HEK293 (cell line): ENCODE data around the gene WDR91.

Experiments used
- CTCF ChIA-PET: fragments of 350-600 bp; formaldehyde crosslinking; extraction: SDS; loops from one replicate; lab custom pipeline; 2021; ENCODE audit warnings: antibody characterized with exemption; lab: Yijun Ruan, JAX
- POLR2A ChIA-PET: fragments of 300-600 bp; formaldehyde crosslinking; extraction: SDS; loops from one replicate; lab custom pipeline; 2020; ENCODE audit warnings: antibody characterized with exemption, inconsistent platforms; lab: Yijun Ruan, JAX
- H3K27ac ChIP-seq: fragments of 200-500 bp; sonication (Bioruptor generic); 2 replicates; pipeline ENCODE4 v1.5.1; 2014; ENCODE audit warnings: low read depth, low read length, control low read depth, inconsistent platforms; ENCODE audit errors: extremely low read depth
- H3K36me3 ChIP-seq, 2 experiments: fragments of 200-500 bp in 1 of 2; sonication (Bioruptor generic) in 1 of 2; 1 replicate in 1 of 2; 2 replicates in 1 of 2; pipeline ENCODE4 v1.5.1; 2014 to 2017; ENCODE audit warnings: inconsistent platforms in 2 of 2, low read length in 2 of 2; ENCODE audit not compliant: control insufficient read depth in 2 of 2, insufficient read depth in 1 of 2
- H3K4me1 ChIP-seq: fragments of 200-500 bp; sonication (Bioruptor generic); 2 replicates; pipeline ENCODE4 v1.5.1; 2014; ENCODE audit warnings: mild to moderate bottlenecking, low read length, inconsistent platforms; ENCODE audit not compliant: control insufficient read depth, insufficient read depth
- H3K4me3 ChIP-seq: 2 replicates; pipeline ENCODE4 v1.5.1; 2011; ENCODE audit warnings: low read depth, mild to moderate bottlenecking, control low read depth, low read length, moderate library complexity
- H3K9me3 ChIP-seq: fragments of 200-500 bp; sonication (Bioruptor generic); 2 replicates; pipeline ENCODE4 v1.5.1; 2014; ENCODE audit warnings: low read depth, low read length, inconsistent platforms; ENCODE audit not compliant: control insufficient read depth, insufficient read depth
- GLI2 ChIP-seq: fragments of 450-650 bp; formaldehyde crosslinking; IDR thresholded peaks from 2 replicates; pipeline ENCODE4; 2017; ENCODE audit warnings: missing biosample characterization, missing genetic modification characterization, low read depth, borderline replicate concordance
- GLIS1 ChIP-seq: fragments of 450-650 bp; formaldehyde crosslinking; IDR thresholded peaks from 2 replicates; pipeline ENCODE4 v1.5.1; 2016; ENCODE audit warnings: missing biosample characterization, missing genetic modification characterization
- KLF8 ChIP-seq: fragments of 450-650 bp; formaldehyde crosslinking; IDR thresholded peaks from 2 replicates; pipeline ENCODE4 v1.5.1; 2016; ENCODE audit warnings: missing biosample characterization, missing genetic modification characterization
- OSR2 ChIP-seq: fragments of 450-650 bp; formaldehyde crosslinking; IDR thresholded peaks from 2 replicates; pipeline ENCODE4 v1.5.1; 2016; ENCODE audit warnings: missing biosample characterization, missing genetic modification characterization
- ZFHX2 ChIP-seq: fragments of 450-650 bp; formaldehyde crosslinking; conservative IDR thresholded peaks from 2 replicates; pipeline ENCODE4 v1.5.1; 2016; ENCODE audit warnings: missing biosample characterization, missing genetic modification characterization
- ZNF274 ChIP-seq, 2 experiments: fragments of 200-500 bp in 1 of 2; fragments of 450-650 bp in 1 of 2; sonication (Bioruptor generic) in 1 of 2; formaldehyde crosslinking in 1 of 2; IDR thresholded peaks; 2 replicates each; pipeline versions ENCODE4 v1.5.1 to v1.6.1; 2014 to 2016; ENCODE audit warnings: borderline replicate concordance in 1 of 2, inconsistent platforms in 1 of 2, low read length in 1 of 2, missing biosample characterization in 1 of 2, missing genetic modification characterization in 1 of 2
- ZNF549 ChIP-seq: fragments of 450-650 bp; IDR thresholded peaks from 2 replicates; pipeline ENCODE4 v1.5.1; 2018; ENCODE audit warnings: missing biosample characterization, missing genetic modification characterization, mild to moderate bottlenecking, inconsistent platforms, moderate library complexity
- ZNF560 ChIP-seq: fragments of 450-650 bp; formaldehyde crosslinking; IDR thresholded peaks from 2 replicates; pipeline ENCODE4 v1.5.1; 2017; ENCODE audit warnings: missing biosample characterization, missing genetic modification characterization, borderline replicate concordance
- ZNF624 ChIP-seq: fragments of 450-650 bp; formaldehyde crosslinking; IDR thresholded peaks from 2 replicates; pipeline ENCODE4 v1.5.1; 2017; ENCODE audit warnings: missing biosample characterization, missing genetic modification characterization
- ZSCAN30 ChIP-seq: fragments of 450-650 bp; IDR thresholded peaks from 2 replicates; pipeline ENCODE4 v1.5.1; 2018; ENCODE audit warnings: missing biosample characterization, mild to moderate bottlenecking, missing genetic modification characterization, moderate library complexity
- TF ChIP-seq, protein P1 (sequence below): fragments of 450-650 bp; formaldehyde crosslinking; IDR thresholded peaks from 2 replicates; pipeline ENCODE4 v1.5.1; 2016; ENCODE audit warnings: missing biosample characterization, missing genetic modification characterization, borderline replicate concordance
- TF ChIP-seq, protein P2 (sequence below): sonication (generic); formaldehyde crosslinking; IDR thresholded peaks from 2 replicates; pipeline ENCODE4 v1.8.1; 2022; ENCODE audit warnings: mild to moderate bottlenecking, moderate library complexity, missing genetic modification reagents
- TF ChIP-seq, protein P3 (sequence below): fragments of 450-650 bp; IDR thresholded peaks from 2 replicates; pipeline ENCODE4 v1.5.1; 2018; ENCODE audit warnings: missing biosample characterization, mild to moderate bottlenecking, missing genetic modification characterization
- TF ChIP-seq, protein P4 (sequence below): fragments of 450-650 bp; formaldehyde crosslinking; IDR thresholded peaks from 2 replicates; pipeline ENCODE4 v1.5.1; 2016; ENCODE audit warnings: missing biosample characterization, missing genetic modification characterization
- TF ChIP-seq, protein P5 (sequence below): fragments of 450-650 bp; formaldehyde crosslinking; IDR thresholded peaks from 2 replicates; pipeline ENCODE4 v1.5.1; 2016; ENCODE audit warnings: missing biosample characterization, missing genetic modification characterization
- TF ChIP-seq, protein P6 (sequence below): fragments of 450-650 bp; formaldehyde crosslinking; IDR thresholded peaks from 2 replicates; pipeline ENCODE4 v1.5.1; 2017; ENCODE audit warnings: missing biosample characterization, missing genetic modification characterization
- TF ChIP-seq, protein P7 (sequence below): fragments of 450-650 bp; formaldehyde crosslinking; IDR thresholded peaks from 2 replicates; pipeline ENCODE4 v1.5.0; 2017; ENCODE audit warnings: missing biosample characterization, missing genetic modification characterization, borderline replicate concordance

Gene WDR91

DNA sequence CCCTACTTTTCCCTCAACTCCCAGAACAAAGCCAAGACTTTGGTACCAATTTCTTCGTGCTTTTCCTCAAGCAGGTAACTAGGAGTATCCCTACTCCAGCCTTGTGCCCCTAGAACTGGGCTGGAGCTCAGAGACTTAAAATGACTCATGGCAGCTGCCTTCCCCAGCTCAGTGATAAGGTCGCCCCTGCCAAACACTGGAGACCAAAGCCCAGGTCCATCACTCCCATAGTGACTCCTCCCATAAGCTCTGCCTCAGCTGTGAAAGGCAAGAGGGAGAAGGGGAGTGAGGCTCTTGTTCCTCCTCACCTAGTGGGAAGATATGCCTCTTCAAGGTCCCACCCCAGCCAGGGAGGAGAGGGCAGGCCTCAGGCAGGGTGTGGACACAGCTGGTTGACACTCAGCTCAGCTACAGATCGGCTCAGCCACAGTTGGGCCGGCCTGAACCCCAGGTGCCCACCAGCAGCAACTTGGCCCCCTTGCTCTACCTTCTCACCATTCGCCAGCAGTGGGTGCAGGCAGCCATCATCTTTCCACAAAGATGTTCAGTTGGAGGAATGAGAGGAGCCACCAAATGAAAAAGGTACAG is 27.0 kb downstream of the WDR91 start:
- ChIA-PET POLR2A (no interaction called here), CTCF (no interaction called here)
- Histone ChIP-seq H3K36me3 (peaks cover 0 to 63% of the 10 kb centered on the region in 2 experiments; a peak in 1 of 3 replicates), H3K4me3 (no peak overlapping the region), H3K9me3 (no peaks in the 10 kb centered on the region), H3K27ac (no peak overlapping the region)
- TF ChIP-seq, protein P1, sequence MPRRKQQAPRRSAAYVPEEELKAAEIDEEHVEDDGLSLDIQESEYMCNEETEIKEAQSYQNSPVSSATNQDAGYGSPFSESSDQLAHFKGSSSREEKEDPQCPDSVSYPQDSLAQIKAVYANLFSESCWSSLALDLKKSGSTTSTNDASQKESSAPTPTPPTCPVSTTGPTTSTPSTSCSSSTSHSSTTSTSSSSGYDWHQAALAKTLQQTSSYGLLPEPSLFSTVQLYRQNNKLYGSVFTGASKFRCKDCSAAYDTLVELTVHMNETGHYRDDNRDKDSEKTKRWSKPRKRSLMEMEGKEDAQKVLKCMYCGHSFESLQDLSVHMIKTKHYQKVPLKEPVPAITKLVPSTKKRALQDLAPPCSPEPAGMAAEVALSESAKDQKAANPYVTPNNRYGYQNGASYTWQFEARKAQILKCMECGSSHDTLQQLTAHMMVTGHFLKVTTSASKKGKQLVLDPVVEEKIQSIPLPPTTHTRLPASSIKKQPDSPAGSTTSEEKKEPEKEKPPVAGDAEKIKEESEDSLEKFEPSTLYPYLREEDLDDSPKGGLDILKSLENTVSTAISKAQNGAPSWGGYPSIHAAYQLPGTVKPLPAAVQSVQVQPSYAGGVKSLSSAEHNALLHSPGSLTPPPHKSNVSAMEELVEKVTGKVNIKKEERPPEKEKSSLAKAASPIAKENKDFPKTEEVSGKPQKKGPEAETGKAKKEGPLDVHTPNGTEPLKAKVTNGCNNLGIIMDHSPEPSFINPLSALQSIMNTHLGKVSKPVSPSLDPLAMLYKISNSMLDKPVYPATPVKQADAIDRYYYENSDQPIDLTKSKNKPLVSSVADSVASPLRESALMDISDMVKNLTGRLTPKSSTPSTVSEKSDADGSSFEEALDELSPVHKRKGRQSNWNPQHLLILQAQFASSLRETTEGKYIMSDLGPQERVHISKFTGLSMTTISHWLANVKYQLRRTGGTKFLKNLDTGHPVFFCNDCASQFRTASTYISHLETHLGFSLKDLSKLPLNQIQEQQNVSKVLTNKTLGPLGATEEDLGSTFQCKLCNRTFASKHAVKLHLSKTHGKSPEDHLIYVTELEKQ (tag by site-specific recombination) = no peak
- TF ChIP-seq ZNF560 (no peak), KLF8 (tag by site-specific recombination) (no peak), OSR2 (tag by site-specific recombination) (no peak), ZNF549 (no peak), GLI2 (tag by site-specific recombination) (no peak), GLIS1 (tag by site-specific recombination) (no peak), ZNF624 (tag by site-specific recombination) (no peak), ZFHX2 (tag by site-specific recombination) (no peak), ZNF274 (IDR thresholded peaks at IDR 0.05; ENCODE audit: low read length) (no peak), ZNF274 (tag by site-specific recombination; IDR thresholded peaks at IDR 0.05; ENCODE audit: borderline replicate concordance) (no peak), ZSCAN30 (no peak)
- TF ChIP-seq, protein P2, sequence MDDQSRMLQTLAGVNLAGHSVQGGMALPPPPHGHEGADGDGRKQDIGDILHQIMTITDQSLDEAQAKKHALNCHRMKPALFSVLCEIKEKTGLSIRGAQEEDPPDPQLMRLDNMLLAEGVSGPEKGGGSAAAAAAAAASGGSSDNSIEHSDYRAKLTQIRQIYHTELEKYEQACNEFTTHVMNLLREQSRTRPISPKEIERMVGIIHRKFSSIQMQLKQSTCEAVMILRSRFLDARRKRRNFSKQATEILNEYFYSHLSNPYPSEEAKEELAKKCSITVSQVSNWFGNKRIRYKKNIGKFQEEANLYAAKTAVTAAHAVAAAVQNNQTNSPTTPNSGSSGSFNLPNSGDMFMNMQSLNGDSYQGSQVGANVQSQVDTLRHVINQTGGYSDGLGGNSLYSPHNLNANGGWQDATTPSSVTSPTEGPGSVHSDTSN (CRISPR knock-in tag) = no peak
- TF ChIP-seq, protein P3, sequence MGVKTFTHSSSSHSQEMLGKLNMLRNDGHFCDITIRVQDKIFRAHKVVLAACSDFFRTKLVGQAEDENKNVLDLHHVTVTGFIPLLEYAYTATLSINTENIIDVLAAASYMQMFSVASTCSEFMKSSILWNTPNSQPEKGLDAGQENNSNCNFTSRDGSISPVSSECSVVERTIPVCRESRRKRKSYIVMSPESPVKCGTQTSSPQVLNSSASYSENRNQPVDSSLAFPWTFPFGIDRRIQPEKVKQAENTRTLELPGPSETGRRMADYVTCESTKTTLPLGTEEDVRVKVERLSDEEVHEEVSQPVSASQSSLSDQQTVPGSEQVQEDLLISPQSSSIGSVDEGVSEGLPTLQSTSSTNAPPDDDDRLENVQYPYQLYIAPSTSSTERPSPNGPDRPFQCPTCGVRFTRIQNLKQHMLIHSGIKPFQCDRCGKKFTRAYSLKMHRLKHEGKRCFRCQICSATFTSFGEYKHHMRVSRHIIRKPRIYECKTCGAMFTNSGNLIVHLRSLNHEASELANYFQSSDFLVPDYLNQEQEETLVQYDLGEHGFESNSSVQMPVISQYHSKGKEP (tag by site-specific recombination) = no peak
- TF ChIP-seq, protein P4, sequence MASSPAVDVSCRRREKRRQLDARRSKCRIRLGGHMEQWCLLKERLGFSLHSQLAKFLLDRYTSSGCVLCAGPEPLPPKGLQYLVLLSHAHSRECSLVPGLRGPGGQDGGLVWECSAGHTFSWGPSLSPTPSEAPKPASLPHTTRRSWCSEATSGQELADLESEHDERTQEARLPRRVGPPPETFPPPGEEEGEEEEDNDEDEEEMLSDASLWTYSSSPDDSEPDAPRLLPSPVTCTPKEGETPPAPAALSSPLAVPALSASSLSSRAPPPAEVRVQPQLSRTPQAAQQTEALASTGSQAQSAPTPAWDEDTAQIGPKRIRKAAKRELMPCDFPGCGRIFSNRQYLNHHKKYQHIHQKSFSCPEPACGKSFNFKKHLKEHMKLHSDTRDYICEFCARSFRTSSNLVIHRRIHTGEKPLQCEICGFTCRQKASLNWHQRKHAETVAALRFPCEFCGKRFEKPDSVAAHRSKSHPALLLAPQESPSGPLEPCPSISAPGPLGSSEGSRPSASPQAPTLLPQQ (tag by site-specific recombination) = no peak
- TF ChIP-seq, protein P5, sequence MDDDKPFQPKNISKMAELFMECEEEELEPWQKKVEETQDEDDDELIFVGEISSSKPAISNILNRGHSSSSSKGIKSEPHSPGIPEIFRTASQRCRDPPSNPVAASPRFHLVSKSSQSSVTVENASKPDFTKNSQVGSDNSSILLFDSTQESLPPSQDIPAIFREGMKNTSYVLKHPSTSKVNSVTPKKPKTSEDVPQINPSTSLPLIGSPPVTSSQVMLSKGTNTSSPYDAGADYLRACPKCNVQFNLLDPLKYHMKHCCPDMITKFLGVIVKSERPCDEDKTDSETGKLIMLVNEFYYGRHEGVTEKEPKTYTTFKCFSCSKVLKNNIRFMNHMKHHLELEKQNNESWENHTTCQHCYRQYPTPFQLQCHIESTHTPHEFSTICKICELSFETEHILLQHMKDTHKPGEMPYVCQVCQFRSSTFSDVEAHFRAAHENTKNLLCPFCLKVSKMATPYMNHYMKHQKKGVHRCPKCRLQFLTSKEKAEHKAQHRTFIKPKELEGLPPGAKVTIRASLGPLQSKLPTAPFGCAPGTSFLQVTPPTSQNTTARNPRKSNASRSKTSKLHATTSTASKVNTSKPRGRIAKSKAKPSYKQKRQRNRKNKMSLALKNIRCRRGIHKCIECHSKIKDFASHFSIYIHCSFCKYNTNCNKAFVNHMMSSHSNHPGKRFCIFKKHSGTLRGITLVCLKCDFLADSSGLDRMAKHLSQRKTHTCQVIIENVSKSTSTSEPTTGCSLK = no peak
- TF ChIP-seq, protein P6, sequence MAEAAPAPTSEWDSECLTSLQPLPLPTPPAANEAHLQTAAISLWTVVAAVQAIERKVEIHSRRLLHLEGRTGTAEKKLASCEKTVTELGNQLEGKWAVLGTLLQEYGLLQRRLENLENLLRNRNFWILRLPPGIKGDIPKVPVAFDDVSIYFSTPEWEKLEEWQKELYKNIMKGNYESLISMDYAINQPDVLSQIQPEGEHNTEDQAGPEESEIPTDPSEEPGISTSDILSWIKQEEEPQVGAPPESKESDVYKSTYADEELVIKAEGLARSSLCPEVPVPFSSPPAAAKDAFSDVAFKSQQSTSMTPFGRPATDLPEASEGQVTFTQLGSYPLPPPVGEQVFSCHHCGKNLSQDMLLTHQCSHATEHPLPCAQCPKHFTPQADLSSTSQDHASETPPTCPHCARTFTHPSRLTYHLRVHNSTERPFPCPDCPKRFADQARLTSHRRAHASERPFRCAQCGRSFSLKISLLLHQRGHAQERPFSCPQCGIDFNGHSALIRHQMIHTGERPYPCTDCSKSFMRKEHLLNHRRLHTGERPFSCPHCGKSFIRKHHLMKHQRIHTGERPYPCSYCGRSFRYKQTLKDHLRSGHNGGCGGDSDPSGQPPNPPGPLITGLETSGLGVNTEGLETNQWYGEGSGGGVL (tag by site-specific recombination) = no peak
- TF ChIP-seq, protein P7, sequence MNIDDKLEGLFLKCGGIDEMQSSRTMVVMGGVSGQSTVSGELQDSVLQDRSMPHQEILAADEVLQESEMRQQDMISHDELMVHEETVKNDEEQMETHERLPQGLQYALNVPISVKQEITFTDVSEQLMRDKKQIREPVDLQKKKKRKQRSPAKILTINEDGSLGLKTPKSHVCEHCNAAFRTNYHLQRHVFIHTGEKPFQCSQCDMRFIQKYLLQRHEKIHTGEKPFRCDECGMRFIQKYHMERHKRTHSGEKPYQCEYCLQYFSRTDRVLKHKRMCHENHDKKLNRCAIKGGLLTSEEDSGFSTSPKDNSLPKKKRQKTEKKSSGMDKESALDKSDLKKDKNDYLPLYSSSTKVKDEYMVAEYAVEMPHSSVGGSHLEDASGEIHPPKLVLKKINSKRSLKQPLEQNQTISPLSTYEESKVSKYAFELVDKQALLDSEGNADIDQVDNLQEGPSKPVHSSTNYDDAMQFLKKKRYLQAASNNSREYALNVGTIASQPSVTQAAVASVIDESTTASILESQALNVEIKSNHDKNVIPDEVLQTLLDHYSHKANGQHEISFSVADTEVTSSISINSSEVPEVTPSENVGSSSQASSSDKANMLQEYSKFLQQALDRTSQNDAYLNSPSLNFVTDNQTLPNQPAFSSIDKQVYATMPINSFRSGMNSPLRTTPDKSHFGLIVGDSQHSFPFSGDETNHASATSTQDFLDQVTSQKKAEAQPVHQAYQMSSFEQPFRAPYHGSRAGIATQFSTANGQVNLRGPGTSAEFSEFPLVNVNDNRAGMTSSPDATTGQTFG = no peak
- TF ChIP-seq, all 188 proteins: peak for 0
- no peaks in the 10 kb centered on the region for H3K4me1 ChIP-seq
